Measurements from ENCODE around the gene CNN1. TPM values are rescaled to one million over a fixed set of nuclear protein-coding genes. Genes with fewer than 3 reads are reported as not detected.

Gene CNN1
- total and polyA plus RNA-seq, 12 donors = 0.94 to 76.5 (median 12.3) TPM

DNA sequence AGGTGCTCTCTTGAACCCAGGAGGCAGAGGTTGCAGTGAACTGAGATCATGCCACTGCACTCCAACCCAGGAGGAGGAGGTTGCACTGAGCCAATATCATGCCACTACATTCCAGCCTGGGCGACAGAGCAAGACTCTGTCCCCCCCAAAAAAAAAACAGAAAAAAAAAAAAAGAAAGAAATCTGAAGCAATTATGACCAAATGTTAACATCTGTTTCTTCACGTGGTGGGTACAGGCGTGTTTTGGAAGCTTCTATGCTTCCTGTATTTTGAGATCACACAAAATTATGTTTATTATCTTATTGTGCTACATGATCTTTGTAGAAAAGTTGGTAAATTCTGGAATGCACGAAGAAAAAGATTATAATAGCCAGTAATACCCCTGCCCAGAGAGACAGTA, 41.5 kb downstream of the CNN1 start:
- H3K27ac ChIP-seq = no peak overlapping the region
- no peaks in the 10 kb centered on the region for H3K36me3 ChIP-seq (replicated peaks in 1 of 2)
- intact Hi-C loops (cut with DNase I) = no loop called here
- WGBS, 4 donors = 64 to 76% (median 68%) methylated on average over 4 of the region's 4 CpGs
- TF ChIP-seq, protein P1, sequence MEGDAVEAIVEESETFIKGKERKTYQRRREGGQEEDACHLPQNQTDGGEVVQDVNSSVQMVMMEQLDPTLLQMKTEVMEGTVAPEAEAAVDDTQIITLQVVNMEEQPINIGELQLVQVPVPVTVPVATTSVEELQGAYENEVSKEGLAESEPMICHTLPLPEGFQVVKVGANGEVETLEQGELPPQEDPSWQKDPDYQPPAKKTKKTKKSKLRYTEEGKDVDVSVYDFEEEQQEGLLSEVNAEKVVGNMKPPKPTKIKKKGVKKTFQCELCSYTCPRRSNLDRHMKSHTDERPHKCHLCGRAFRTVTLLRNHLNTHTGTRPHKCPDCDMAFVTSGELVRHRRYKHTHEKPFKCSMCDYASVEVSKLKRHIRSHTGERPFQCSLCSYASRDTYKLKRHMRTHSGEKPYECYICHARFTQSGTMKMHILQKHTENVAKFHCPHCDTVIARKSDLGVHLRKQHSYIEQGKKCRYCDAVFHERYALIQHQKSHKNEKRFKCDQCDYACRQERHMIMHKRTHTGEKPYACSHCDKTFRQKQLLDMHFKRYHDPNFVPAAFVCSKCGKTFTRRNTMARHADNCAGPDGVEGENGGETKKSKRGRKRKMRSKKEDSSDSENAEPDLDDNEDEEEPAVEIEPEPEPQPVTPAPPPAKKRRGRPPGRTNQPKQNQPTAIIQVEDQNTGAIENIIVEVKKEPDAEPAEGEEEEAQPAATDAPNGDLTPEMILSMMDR (IDR thresholded peaks at IDR 0.05) = no peak
- no peak for TF ChIP-seq POLR2A (IDR thresholded peaks at IDR 0.05)
- H3K9me3 ChIP-seq (replicated peaks in 1 of 3) = no peaks in the 10 kb centered on the region
- H3K4me3 ChIP-seq = no peak overlapping the region
- no peak for DNase-seq
- peaks cover 7% of the 10 kb centered on the region for H3K27me3 ChIP-seq
- peaks cover 0 to 5% of the 10 kb centered on the region in 2 donors for H3K4me1 ChIP-seq (replicated peaks in 1 of 2)

DNA sequence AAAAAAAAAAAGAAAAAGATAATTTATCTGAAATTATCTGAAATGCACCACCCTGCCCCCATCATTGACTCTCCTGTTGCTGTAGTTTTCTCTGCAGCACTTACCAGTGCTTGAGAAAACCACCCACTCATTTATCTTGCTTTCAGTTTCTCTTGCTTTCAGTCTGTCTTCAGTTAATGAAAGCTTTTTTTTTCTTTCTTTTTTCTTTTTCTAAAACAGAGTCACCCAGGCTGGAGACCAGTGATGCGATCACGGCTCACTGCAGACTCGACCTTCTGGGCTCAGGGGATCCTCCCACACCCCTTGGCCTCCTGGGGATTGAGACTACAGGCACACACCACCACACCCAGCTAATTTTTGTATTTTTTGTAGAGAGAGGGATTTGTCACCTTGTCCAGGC, 43.1 kb downstream of the CNN1 start:
- H3K4me3 ChIP-seq = no peak overlapping the region
- DNase-seq = no peak
- H3K36me3 ChIP-seq (replicated peaks in 1 of 2) = no peaks in the 10 kb centered on the region
- intact Hi-C loops (cut with DNase I) = no loop called here
- WGBS, 4 donors = 17 to 49% (median 36%) methylated on average over 3 of the region's 3 CpGs
- peaks cover 0 to 5% of the 10 kb centered on the region in 2 donors for H3K4me1 ChIP-seq (replicated peaks in 1 of 2)
- TF ChIP-seq, protein P1 (IDR thresholded peaks at IDR 0.05) = no peak
- TF ChIP-seq POLR2A (IDR thresholded peaks at IDR 0.05) = no peak
- no peaks in the 10 kb centered on the region for H3K9me3 ChIP-seq (replicated peaks in 1 of 3)
- H3K27me3 ChIP-seq = peaks cover 7% of the 10 kb centered on the region
- no peak overlapping the region for H3K27ac ChIP-seq

DNA sequence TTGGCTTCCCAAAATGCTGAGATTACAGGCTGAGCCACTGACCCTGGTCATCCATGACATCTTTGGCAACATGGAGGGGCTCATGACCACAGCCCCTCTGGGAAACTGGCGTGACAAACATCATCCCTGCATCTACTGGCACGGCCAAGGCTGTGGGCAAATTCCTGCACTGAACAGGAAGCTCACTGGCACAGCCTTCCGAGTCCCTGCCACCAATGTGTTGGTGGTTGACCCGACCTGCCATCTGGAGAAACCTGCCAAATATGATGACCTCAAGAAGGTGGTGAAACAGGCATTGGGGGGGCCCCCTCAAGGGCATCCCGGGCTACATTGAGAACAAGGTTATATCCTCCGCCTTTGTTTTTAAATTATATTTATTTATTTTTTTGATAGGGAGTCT, 47.7 kb downstream of the CNN1 start:
- H3K9me3 ChIP-seq (replicated peaks in 1 of 3) = no peaks in the 10 kb centered on the region
- no peak overlapping the region for H3K27ac ChIP-seq
- intact Hi-C loops (cut with DNase I) = loop anchor here in 1 of 2 donors (5.0 kb wide), 1 partner anchor 49 kb away; the partner anchor contains the start of gene CNN1
- DNase-seq = no peak
- H3K4me1 ChIP-seq (replicated peaks in 1 of 2) = no peaks in the 10 kb centered on the region
- no peaks in the 10 kb centered on the region for H3K27me3 ChIP-seq
- no peak overlapping the region for H3K4me3 ChIP-seq
- 35 to 51% (median 45%) methylated on average over 3 to 6 of the region's 6 CpGs for WGBS, 4 donors
- no peaks in the 10 kb centered on the region for H3K36me3 ChIP-seq (replicated peaks in 1 of 2)
- TF ChIP-seq, protein P1 (IDR thresholded peaks at IDR 0.05) = no peak
- TF ChIP-seq POLR2A (IDR thresholded peaks at IDR 0.05) = no peak

DNA sequence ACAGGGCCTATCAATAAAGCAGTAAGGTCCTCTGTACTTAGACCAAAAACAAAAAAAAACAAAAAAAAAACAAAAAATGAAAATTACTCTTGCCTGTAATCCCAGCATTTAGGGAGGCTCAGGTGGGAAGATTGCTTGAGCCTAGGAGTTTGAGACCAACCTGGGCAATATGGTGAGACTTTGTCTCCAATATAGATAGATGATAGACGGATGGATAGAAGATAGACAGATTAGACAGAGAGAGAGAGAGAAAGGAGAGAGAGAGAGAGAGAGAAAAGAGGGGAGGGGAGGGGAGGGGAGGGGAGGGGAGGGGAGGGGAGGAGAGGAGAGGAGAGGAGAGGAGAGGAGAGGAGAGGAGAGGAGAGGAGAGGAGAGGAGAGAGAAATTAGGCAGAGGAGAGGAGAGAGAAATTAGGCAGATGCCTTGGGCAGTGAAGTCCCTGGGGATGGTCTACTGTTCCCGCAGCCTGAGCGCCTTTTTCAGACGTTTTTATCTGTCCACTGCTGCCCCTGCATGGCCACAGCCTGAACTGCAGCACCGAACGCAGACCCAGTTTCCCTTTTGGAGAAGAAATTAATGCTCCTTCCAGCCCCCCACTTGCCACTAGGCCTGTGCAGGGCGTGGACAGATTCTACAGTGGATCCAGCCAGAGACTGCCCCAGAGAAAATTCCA, 48.8 kb downstream of the CNN1 start:
- H3K36me3 ChIP-seq (replicated peaks in 1 of 2) = no peaks in the 10 kb centered on the region
- H3K9me3 ChIP-seq (replicated peaks in 1 of 3) = no peaks in the 10 kb centered on the region
- WGBS, 4 donors = 3 to 6% (median 4%) methylated on average over 7 of the region's 7 CpGs
- intact Hi-C loops (cut with DNase I) = loop anchor here in 1 of 2 donors (5.0 kb wide), 1 partner anchor 50 kb away; the partner anchor contains the start of gene CNN1
- no peak overlapping the region for H3K27ac ChIP-seq
- H3K4me3 ChIP-seq = no peak overlapping the region
- no peaks in the 10 kb centered on the region for H3K27me3 ChIP-seq
- DNase-seq = peak; percentile 70 to 92 (median 78)
- TF ChIP-seq, protein P1 (IDR thresholded peaks at IDR 0.05) = peak; percentile 74 to 93 (median 85)
- TF ChIP-seq POLR2A (IDR thresholded peaks at IDR 0.05) = no peak
- H3K4me1 ChIP-seq (replicated peaks in 1 of 2) = no peaks in the 10 kb centered on the region

Measured in adrenal gland (tissue), 12 donors.